GM23338 (cell line): ENCODE data around the gene FGF19. TPM values are rescaled to one million over a fixed set of nuclear protein-coding genes. Genes with fewer than 3 reads are reported as not detected.

ENCODE experiments used
- ATAC-seq: fragments of 200-7000 bp; cut with Tn5 transposase; 3 replicates; pipeline ENCODE4 v1.9.1; 2020
- DNase-seq: peaks from one replicate; pipeline ENCODE4 v3.0.0-alpha.2; 2015; ENCODE audit warnings: low spot score
- H2AFZ ChIP-seq: fragments of 200-600 bp; sonication (generic); 2 replicates; pipeline ENCODE4 v1.8.0; 2016; ENCODE audit warnings: antibody characterized with exemption, mild to moderate bottlenecking, moderate library complexity
- H3F3A ChIP-seq: fragments of 200-600 bp; sonication (generic); replicated peaks from 2 replicates; pipeline ENCODE4 v1.8.0; 2017; ENCODE audit warnings: antibody characterized with exemption, mixed run types, low read depth
- H3K27ac ChIP-seq: fragments of 200-600 bp; sonication (generic); 2 replicates; pipeline ENCODE4 v1.6.1; 2016; ENCODE audit warnings: low read depth
- H3K27me3 ChIP-seq: fragments of 200-600 bp; sonication (generic); 2 replicates; pipeline ENCODE4 v1.8.0; 2016; ENCODE audit warnings: mild to moderate bottlenecking, mixed run types, moderate library complexity; ENCODE audit not compliant: insufficient read depth
- H3K36me3 ChIP-seq: fragments of 200-600 bp; sonication (generic); 2 replicates; pipeline ENCODE4 v1.8.0; 2016; ENCODE audit warnings: mild to moderate bottlenecking; ENCODE audit not compliant: insufficient read depth
- H3K4me1 ChIP-seq: fragments of 200-600 bp; sonication (generic); 2 replicates; pipeline ENCODE4 v1.8.0; 2016; ENCODE audit warnings: mild to moderate bottlenecking, moderate library complexity; ENCODE audit not compliant: insufficient read depth
- H3K4me2 ChIP-seq: fragments of 200-600 bp; sonication (generic); 2 replicates; pipeline ENCODE4 v1.7.1; 2017; ENCODE audit warnings: mixed run types
- H3K4me3 ChIP-seq: fragments of 200-600 bp; sonication (generic); 2 replicates; pipeline ENCODE4 v1.6.1; 2016; ENCODE audit warnings: mixed run types
- H3K79me2 ChIP-seq: fragments of 200-600 bp; sonication (generic); replicated peaks from 2 replicates; pipeline ENCODE4 v1.8.0; 2017; ENCODE audit warnings: mild to moderate bottlenecking; ENCODE audit not compliant: insufficient read depth
- H3K9me2 ChIP-seq: fragments of 200-600 bp; sonication (generic); 2 replicates; pipeline ENCODE4 v1.8.0; 2017; ENCODE audit not compliant: insufficient read depth
- H4K20me1 ChIP-seq: fragments of 200-600 bp; sonication (generic); replicated peaks from 2 replicates; pipeline ENCODE4 v1.8.0; 2017; ENCODE audit warnings: mild to moderate bottlenecking; ENCODE audit not compliant: insufficient read depth
- H3K27ac Mint-ChIP-seq: 2 replicates; pipeline ENCODE4 v1.8.0; 2020; ENCODE audit warnings: inconsistent platforms, mild to moderate bottlenecking, moderate library complexity, mixed read lengths
- H3K27me3 Mint-ChIP-seq: 3 replicates; pipeline ENCODE4 v1.8.0; 2022; ENCODE audit warnings: low read depth, mild to moderate bottlenecking, moderate library complexity, mixed read lengths, inconsistent platforms; ENCODE audit not compliant: insufficient read depth, poor library complexity
- H3K36me3 Mint-ChIP-seq: 3 replicates; pipeline ENCODE4 v1.8.0; 2021; ENCODE audit warnings: low read depth, mild to moderate bottlenecking, inconsistent platforms, moderate library complexity, mixed read lengths
- H3K4me1 Mint-ChIP-seq: 3 replicates; pipeline ENCODE4 v1.8.0; 2020; ENCODE audit warnings: mild to moderate bottlenecking, inconsistent platforms, mixed read lengths
- H3K4me3 Mint-ChIP-seq: 3 replicates; pipeline ENCODE4 v1.8.0; 2021; ENCODE audit warnings: moderate library complexity, mild to moderate bottlenecking, inconsistent platforms, mixed read lengths
- H3K9me3 Mint-ChIP-seq: 3 replicates; pipeline ENCODE4 v1.8.0; 2020; ENCODE audit warnings: moderate library complexity, mild to moderate bottlenecking, inconsistent platforms, mixed read lengths
- CREB1 ChIP-seq: fragments of 250-450 bp; sonication (Bioruptor Pico); IDR thresholded peaks from 2 replicates; pipeline ENCODE4 v1.5.0; 2020; ENCODE audit warnings: low read depth, mild to moderate bottlenecking, moderate library complexity
- EZH2 ChIP-seq: fragments of 200-600 bp; sonication (generic); IDR thresholded peaks from one replicate; pipeline ENCODE4 v1.8.0; 2017; ENCODE audit warnings: antibody characterized with exemption, mild to moderate bottlenecking, low read depth; ENCODE audit not compliant: unreplicated experiment
- EZH2phosphoT487 ChIP-seq: fragments of 200-600 bp; sonication (generic); IDR thresholded peaks from one replicate; pipeline ENCODE4 v1.8.1; 2018; ENCODE audit warnings: antibody characterized with exemption; ENCODE audit not compliant: unreplicated experiment
- JUNB ChIP-seq: IDR thresholded peaks from one replicate; pipeline ENCODE4 v1.6.1; 2016; ENCODE audit warnings: antibody characterized with exemption; ENCODE audit not compliant: unreplicated experiment
- NANOG ChIP-seq: IDR thresholded peaks from 2 replicates; pipeline ENCODE4 v1.6.1; 2016; ENCODE audit warnings: antibody characterized with exemption, borderline replicate concordance
- POLR2AphosphoS5 ChIP-seq: IDR thresholded peaks from 2 replicates; pipeline ENCODE4 v1.6.1; 2016; ENCODE audit warnings: antibody characterized with exemption, low read depth
- STAT1 ChIP-seq: IDR thresholded peaks from one replicate; pipeline ENCODE4 v1.6.1; 2016; ENCODE audit warnings: antibody characterized with exemption; ENCODE audit not compliant: unreplicated experiment
- ZNF114 ChIP-seq: fragments of 250-450 bp; sonication (Bioruptor Pico); IDR thresholded peaks from 2 replicates; pipeline ENCODE4 v1.5.0; 2020; ENCODE audit warnings: mild to moderate bottlenecking, moderate library complexity
- ZNF331 ChIP-seq: fragments of 250-450 bp; sonication (Bioruptor Pico); IDR thresholded peaks from 2 replicates; pipeline ENCODE4 v1.5.0; 2020; ENCODE audit warnings: low read depth, mild to moderate bottlenecking, moderate library complexity
- polyA plus RNA-seq: library from polyadenylated mRNA; unstranded; fragments of >200 nt; fragmentation: Nextera tagmentation; extraction: Ambion mirVana; gene quantifications from 2 replicates; pipeline ENCODE4 v1.2.1, GENCODE V29; 2016
- total RNA-seq: library from RNA; depleted of rRNA; stranded (reverse); fragments of >200 nt; shearing (Covaris generic); gene quantifications from 2 replicates; pipeline ENCODE4 v1.2.3, GENCODE V29; 2014
- TF ChIP-seq, protein P1 (sequence below): fragments of 250-450 bp; sonication (Bioruptor Pico); IDR thresholded peaks from 2 replicates; pipeline ENCODE4 v1.5.0; 2020; ENCODE audit warnings: mild to moderate bottlenecking, moderate library complexity
- TF ChIP-seq, protein P2 (sequence below): IDR thresholded peaks from 2 replicates; pipeline ENCODE4 v1.6.1; 2016; ENCODE audit warnings: antibody characterized with exemption
- TF ChIP-seq, protein P3 (sequence below): IDR thresholded peaks from one replicate; pipeline ENCODE4 v1.6.1; 2018; ENCODE audit warnings: antibody characterized with exemption; ENCODE audit not compliant: unreplicated experiment
- TF ChIP-seq, protein P4 (sequence below), 2 experiments: fragments of 200-600 bp in 1 of 2; sonication (generic) in 1 of 2; conservative IDR thresholded peaks; 2 replicates each; pipeline versions ENCODE4 v1.5.1 to v1.6.1; 2016 to 2017; ENCODE audit warnings: antibody characterized with exemption in 2 of 2, low read depth in 2 of 2, mild to moderate bottlenecking in 2 of 2, moderate library complexity in 1 of 2

FGF19 gene
- total and polyA plus RNA-seq, 2 experiments from 2014 or later: 21.7 to 36.1 TPM

DNA sequence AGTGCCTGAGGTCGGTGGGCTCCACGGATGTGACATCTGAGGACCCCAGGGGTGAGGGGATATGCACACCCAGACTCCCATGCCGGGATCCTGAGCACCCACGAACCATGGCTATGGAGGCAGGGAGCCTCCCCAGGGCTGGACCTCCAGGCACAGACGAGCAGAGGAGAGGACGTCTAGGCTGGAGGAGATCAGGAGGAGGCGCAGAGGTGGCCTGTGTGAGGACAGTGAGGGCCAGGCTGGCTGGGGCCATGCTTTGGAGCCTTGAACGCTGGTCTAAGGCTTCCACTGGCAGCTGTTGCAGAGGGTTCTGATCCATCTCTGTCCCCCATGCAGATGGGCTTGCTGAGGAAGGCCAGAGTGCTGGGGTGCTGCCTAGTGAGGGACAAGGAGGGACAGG, 42.3 kb upstream of the FGF19 start:
- no peak overlapping the region for H3K27ac Mint-ChIP-seq
- Histone ChIP-seq H3K4me1 (peaks cover 7% of the 10 kb centered on the region; the same call in 1 of the 2 replicates), H4K20me1 (no peaks in the 10 kb centered on the region), H3K4me3 (no peak overlapping the region), H3K27me3 (no peaks in the 10 kb centered on the region), H3K27ac (no peak overlapping the region), H3K4me2 (no peak overlapping the region), H3K79me2 (no peaks in the 10 kb centered on the region), H3F3A (no peaks in the 10 kb centered on the region), H3K9me2 (no peaks in the 10 kb centered on the region), H3K36me3 (no peaks in the 10 kb centered on the region), H2AFZ (no peak overlapping the region)
- TF ChIP-seq ZNF114 (CRISPR knock-in tag) (no peak), JUNB (no peak), ZNF331 (no peak), STAT1 (no peak), EZH2 (no peak), CREB1 (no peak), EZH2phosphoT487 (no peak), NANOG (no peak), POLR2AphosphoS5 (no peak)
- TF ChIP-seq, protein P1, sequence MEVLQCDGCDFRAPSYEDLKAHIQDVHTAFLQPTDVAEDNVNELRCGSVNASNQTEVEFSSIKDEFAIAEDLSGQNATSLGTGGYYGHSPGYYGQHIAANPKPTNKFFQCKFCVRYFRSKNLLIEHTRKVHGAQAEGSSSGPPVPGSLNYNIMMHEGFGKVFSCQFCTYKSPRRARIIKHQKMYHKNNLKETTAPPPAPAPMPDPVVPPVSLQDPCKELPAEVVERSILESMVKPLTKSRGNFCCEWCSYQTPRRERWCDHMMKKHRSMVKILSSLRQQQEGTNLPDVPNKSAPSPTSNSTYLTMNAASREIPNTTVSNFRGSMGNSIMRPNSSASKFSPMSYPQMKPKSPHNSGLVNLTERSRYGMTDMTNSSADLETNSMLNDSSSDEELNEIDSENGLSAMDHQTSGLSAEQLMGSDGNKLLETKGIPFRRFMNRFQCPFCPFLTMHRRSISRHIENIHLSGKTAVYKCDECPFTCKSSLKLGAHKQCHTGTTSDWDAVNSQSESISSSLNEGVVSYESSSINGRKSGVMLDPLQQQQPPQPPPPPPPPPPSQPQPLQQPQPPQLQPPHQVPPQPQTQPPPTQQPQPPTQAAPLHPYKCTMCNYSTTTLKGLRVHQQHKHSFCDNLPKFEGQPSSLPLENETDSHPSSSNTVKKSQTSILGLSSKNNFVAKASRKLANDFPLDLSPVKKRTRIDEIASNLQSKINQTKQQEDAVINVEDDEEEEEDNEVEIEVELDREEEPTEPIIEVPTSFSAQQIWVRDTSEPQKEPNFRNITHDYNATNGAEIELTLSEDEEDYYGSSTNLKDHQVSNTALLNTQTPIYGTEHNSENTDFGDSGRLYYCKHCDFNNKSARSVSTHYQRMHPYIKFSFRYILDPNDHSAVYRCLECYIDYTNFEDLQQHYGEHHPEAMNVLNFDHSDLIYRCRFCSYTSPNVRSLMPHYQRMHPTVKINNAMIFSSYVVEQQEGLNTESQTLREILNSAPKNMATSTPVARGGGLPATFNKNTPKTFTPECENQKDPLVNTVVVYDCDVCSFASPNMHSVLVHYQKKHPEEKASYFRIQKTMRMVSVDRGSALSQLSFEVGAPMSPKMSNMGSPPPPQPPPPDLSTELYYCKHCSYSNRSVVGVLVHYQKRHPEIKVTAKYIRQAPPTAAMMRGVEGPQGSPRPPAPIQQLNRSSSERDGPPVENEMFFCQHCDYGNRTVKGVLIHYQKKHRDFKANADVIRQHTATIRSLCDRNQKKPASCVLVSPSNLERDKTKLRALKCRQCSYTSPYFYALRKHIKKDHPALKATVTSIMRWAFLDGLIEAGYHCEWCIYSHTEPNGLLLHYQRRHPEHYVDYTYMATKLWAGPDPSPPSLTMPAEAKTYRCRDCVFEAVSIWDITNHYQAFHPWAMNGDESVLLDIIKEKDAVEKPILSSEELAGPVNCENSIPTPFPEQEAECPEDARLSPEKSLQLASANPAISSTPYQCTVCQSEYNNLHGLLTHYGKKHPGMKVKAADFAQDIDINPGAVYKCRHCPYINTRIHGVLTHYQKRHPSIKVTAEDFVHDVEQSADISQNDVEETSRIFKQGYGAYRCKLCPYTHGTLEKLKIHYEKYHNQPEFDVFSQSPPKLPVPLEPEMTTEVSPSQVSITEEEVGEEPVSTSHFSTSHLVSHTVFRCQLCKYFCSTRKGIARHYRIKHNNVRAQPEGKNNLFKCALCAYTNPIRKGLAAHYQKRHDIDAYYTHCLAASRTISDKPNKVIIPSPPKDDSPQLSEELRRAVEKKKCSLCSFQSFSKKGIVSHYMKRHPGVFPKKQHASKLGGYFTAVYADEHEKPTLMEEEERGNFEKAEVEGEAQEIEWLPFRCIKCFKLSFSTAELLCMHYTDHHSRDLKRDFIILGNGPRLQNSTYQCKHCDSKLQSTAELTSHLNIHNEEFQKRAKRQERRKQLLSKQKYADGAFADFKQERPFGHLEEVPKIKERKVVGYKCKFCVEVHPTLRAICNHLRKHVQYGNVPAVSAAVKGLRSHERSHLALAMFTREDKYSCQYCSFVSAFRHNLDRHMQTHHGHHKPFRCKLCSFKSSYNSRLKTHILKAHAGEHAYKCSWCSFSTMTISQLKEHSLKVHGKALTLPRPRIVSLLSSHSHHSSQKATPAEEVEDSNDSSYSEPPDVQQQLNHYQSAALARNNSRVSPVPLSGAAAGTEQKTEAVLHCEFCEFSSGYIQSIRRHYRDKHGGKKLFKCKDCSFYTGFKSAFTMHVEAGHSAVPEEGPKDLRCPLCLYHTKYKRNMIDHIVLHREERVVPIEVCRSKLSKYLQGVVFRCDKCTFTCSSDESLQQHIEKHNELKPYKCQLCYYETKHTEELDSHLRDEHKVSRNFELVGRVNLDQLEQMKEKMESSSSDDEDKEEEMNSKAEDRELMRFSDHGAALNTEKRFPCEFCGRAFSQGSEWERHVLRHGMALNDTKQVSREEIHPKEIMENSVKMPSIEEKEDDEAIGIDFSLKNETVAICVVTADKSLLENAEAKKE (CRISPR knock-in tag): no peak
- TF ChIP-seq, protein P2, sequence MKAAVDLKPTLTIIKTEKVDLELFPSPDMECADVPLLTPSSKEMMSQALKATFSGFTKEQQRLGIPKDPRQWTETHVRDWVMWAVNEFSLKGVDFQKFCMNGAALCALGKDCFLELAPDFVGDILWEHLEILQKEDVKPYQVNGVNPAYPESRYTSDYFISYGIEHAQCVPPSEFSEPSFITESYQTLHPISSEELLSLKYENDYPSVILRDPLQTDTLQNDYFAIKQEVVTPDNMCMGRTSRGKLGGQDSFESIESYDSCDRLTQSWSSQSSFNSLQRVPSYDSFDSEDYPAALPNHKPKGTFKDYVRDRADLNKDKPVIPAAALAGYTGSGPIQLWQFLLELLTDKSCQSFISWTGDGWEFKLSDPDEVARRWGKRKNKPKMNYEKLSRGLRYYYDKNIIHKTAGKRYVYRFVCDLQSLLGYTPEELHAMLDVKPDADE: no peak
- TF ChIP-seq, protein P3, sequence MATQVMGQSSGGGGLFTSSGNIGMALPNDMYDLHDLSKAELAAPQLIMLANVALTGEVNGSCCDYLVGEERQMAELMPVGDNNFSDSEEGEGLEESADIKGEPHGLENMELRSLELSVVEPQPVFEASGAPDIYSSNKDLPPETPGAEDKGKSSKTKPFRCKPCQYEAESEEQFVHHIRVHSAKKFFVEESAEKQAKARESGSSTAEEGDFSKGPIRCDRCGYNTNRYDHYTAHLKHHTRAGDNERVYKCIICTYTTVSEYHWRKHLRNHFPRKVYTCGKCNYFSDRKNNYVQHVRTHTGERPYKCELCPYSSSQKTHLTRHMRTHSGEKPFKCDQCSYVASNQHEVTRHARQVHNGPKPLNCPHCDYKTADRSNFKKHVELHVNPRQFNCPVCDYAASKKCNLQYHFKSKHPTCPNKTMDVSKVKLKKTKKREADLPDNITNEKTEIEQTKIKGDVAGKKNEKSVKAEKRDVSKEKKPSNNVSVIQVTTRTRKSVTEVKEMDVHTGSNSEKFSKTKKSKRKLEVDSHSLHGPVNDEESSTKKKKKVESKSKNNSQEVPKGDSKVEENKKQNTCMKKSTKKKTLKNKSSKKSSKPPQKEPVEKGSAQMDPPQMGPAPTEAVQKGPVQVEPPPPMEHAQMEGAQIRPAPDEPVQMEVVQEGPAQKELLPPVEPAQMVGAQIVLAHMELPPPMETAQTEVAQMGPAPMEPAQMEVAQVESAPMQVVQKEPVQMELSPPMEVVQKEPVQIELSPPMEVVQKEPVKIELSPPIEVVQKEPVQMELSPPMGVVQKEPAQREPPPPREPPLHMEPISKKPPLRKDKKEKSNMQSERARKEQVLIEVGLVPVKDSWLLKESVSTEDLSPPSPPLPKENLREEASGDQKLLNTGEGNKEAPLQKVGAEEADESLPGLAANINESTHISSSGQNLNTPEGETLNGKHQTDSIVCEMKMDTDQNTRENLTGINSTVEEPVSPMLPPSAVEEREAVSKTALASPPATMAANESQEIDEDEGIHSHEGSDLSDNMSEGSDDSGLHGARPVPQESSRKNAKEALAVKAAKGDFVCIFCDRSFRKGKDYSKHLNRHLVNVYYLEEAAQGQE: no peak
- TF ChIP-seq, protein P4, sequence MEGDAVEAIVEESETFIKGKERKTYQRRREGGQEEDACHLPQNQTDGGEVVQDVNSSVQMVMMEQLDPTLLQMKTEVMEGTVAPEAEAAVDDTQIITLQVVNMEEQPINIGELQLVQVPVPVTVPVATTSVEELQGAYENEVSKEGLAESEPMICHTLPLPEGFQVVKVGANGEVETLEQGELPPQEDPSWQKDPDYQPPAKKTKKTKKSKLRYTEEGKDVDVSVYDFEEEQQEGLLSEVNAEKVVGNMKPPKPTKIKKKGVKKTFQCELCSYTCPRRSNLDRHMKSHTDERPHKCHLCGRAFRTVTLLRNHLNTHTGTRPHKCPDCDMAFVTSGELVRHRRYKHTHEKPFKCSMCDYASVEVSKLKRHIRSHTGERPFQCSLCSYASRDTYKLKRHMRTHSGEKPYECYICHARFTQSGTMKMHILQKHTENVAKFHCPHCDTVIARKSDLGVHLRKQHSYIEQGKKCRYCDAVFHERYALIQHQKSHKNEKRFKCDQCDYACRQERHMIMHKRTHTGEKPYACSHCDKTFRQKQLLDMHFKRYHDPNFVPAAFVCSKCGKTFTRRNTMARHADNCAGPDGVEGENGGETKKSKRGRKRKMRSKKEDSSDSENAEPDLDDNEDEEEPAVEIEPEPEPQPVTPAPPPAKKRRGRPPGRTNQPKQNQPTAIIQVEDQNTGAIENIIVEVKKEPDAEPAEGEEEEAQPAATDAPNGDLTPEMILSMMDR (conservative IDR thresholded peaks at IDR 0.05; ENCODE audit: low read depth in 2 of 2): no peak
- H3K4me1 Mint-ChIP-seq: peaks cover 23% of the 10 kb centered on the region
- H3K4me3 Mint-ChIP-seq: no peak overlapping the region
- H3K36me3 Mint-ChIP-seq: no peaks in the 10 kb centered on the region
- H3K9me3 Mint-ChIP-seq: no peaks in the 10 kb centered on the region
- ATAC-seq (no peak), DNase-seq (no peak)
- H3K27me3 Mint-ChIP-seq: peaks cover 5% of the 10 kb centered on the region
